Measurements from ENCODE around the gene AGO3. TPM values are rescaled to one million over a fixed set of nuclear protein-coding genes. Genes with fewer than 3 reads are reported as not detected.

AGO3 gene
- total RNA-seq, 2 donors from 2014 or later: 47.5 to 49.9 TPM

DNA sequence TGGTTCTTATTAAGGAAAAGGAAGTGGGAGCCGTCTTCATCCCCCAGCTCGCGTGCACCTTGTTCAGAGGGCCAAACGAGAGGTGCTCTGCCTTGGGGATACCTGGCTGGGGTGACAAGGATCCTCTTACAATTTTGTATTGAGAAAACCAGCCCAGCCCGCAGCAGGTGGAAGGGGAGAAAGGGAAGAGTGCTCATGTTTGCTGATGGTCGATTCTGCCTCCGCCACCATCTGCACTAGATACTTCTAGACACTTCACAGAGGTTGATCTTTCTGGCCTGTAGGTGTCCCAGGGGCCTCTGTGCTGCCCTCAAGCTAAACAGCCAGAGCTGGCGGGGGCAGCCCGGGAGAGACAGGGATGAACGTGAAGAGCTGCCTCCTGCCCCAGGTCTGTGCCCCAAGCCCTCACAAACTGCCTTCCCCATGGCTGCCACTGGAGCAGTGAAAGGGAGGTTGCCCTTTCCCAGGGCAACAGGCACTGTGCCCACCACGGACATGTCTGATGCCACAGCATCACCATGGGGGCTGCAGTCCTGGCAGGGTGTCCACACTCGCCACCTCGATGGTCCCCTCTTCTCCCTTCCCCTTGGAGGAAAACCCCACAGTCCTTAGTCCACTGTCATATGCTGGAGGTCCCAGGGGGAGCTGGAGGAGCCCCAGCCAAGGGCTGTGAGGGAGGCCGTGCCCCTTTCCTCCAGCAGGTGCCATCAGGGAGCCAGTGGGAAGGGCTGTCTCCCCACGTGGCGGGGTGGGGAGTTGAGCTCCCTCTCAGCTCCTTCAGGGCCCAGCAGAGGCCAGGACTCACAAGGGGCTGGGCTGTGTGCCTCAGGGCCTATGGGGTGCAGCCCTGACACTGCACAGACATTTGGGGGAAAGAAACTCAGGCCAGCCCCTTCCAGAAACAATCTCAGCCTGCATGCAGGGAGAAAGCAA lies 165.9 kb downstream of the AGO3 start:
- ATAC-seq (ENCODE audit: insufficient number of reproducible peaks, low FRiP score, low read depth) (no peak), DNase-seq (ENCODE audit: low spot score) (no peak)
- H3K9me3 ChIP-seq: no peaks in the 10 kb centered on the region
- H3K27ac ChIP-seq: no peak overlapping the region
- peaks cover 30% of the 10 kb centered on the region for H3K36me3 ChIP-seq
- no peaks in the 10 kb centered on the region for H3K27me3 ChIP-seq (replicated peaks; ENCODE audit: insufficient read depth)
- peaks cover 6 to 7% of the 10 kb centered on the region in 2 donors for H3K4me1 ChIP-seq (ENCODE audit: control insufficient read depth in 1 of 2, low read depth in 2 of 2)
- TF ChIP-seq, protein P1, sequence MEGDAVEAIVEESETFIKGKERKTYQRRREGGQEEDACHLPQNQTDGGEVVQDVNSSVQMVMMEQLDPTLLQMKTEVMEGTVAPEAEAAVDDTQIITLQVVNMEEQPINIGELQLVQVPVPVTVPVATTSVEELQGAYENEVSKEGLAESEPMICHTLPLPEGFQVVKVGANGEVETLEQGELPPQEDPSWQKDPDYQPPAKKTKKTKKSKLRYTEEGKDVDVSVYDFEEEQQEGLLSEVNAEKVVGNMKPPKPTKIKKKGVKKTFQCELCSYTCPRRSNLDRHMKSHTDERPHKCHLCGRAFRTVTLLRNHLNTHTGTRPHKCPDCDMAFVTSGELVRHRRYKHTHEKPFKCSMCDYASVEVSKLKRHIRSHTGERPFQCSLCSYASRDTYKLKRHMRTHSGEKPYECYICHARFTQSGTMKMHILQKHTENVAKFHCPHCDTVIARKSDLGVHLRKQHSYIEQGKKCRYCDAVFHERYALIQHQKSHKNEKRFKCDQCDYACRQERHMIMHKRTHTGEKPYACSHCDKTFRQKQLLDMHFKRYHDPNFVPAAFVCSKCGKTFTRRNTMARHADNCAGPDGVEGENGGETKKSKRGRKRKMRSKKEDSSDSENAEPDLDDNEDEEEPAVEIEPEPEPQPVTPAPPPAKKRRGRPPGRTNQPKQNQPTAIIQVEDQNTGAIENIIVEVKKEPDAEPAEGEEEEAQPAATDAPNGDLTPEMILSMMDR (IDR thresholded peaks at IDR 0.05): no peak
- no peak overlapping the region for H3K4me3 ChIP-seq

DNA sequence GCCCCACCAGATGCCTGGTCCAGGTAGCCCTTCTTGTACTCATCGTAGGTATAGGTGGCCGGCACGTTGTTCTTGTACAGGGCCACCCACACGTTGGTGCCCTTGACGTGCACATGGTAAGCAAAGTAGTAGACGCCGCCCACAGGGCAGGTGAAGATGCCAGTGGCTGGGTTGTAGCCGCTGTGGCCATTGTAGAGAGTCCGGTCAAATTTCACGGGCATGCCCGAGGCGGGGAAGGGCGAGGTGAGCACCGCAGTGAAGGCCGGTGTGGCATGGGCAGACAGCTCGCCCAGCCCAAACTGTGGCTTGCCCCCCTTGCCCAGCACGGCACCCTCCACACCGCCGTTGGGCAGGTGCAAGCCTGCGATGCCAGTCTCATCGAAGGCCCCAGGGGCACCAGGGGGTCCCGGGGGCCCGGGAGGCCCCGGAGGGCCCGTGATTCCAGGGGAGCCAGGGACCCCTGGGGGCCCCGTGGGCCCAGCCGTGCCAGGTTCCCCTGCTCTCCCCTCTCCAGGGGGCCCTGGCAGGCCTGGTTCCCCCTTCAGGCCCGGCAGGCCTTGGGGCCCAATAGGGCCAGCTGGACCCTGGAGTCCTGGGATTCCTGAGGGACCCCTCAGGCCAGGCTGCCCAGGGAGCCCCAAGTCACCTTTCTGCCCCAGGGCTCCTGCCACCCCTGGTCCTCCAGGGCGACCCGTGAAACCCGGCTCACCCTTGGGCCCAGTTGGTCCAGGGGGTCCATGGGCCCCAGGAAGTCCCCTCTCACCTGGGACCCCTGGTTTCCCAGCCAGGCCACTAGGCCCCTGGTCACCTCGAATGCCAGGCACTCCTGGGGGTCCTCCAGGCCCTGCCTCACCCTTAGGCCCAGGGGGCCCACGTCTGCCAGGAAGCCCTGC lies 167.0 kb downstream of the AGO3 start:
- Histone ChIP-seq H3K27me3 (replicated peaks; ENCODE audit: insufficient read depth) (no peaks in the 10 kb centered on the region), H3K27ac (no peak overlapping the region), H3K36me3 (peaks cover 19% of the 10 kb centered on the region), H3K4me1 (ENCODE audit: control insufficient read depth in 1 of 2, low read depth in 2 of 2) (peaks cover 6% of the 10 kb centered on the region in 2 donors), H3K4me3 (no peak overlapping the region), H3K9me3 (no peaks in the 10 kb centered on the region)
- DNase-seq (ENCODE audit: low spot score): no peak
- TF ChIP-seq, protein P1 (IDR thresholded peaks at IDR 0.05): no peak
- ATAC-seq (ENCODE audit: insufficient number of reproducible peaks, low FRiP score, low read depth): no peak

DNA sequence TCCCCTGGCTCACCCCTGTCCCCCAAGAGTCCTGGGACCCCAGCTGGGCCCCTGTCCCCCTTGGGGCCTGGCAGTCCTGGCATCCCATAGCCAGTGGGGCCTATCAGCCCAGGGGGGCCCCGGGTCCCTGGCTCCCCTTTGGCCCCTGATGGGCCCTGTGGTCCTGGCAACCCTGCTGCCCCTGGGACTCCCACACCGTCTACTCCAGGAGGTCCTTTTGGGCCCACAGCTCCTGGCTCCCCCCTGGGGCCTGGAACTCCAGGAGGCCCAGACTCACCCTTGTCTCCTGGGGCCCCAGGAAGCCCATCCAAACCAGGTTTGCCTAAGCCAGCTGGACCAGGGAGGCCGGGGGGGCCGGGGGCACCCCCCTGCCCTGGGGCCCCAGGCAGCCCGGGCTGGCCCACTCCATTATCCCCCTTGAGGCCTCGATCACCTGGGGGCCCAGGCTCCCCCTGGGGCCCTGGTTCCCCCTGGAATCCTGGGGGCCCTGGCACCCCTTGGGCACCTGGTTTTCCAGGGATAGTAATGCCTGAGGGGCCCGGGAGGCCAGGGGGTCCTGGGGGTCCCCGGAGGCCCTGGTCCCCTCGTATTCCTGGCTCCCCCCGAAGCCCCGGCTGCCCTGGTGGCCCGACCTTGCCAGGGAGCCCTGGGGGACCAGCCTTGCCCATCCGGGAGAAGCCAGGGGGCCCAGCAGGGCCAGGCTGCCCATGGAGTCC lies 167.9 kb downstream of the AGO3 start:
- Histone ChIP-seq H3K36me3 (peaks cover 11% of the 10 kb centered on the region), H3K27me3 (replicated peaks; ENCODE audit: insufficient read depth) (no peaks in the 10 kb centered on the region), H3K4me1 (ENCODE audit: control insufficient read depth in 1 of 2, low read depth in 2 of 2) (peaks cover 6% of the 10 kb centered on the region in 2 donors), H3K4me3 (no peak overlapping the region), H3K9me3 (no peaks in the 10 kb centered on the region), H3K27ac (peak overlapping the region in 1 of 2 donors; percentile 43)
- ATAC-seq (ENCODE audit: insufficient number of reproducible peaks, low FRiP score, low read depth) (no peak), DNase-seq (ENCODE audit: low spot score) (no peak)
- TF ChIP-seq, protein P1 (IDR thresholded peaks at IDR 0.05): no peak

DNA sequence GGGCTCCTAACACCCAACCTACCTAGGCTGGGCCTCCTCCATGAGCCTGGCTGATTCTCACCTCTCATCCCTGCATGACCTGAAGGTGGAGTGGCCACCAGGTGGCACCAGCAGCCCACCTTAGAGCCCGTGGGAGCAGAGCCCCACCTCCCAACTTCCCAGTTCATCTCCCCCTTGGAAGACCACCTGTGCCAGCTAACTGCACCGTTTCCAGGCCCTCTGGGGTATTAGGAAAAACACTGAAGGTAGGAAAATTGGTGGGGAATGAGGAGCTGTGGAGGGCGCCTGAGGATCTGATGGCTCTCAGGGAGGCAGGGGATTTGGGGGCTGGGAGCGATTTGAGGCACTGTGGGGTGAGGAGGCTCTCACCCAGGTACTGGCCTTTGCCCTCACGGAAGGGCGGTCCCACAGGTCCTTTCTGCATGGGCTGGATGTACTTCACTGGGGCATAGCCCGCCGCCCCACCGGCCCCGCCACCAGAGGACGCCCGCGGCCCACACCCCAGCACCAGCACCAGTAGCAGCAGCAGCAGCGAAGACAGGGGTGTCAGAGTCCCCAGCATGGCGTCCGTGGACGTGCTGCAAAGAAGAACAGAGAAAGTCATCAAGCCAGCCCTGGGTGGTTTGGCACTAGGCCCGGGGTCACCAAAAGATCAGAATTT lies 168.9 kb downstream of the AGO3 start:
- H3K27ac ChIP-seq: peak overlapping the region in 1 of 2 donors; percentile 30

More for the DNA sequence above, 168.9 kb downstream of the AGO3 start:
- H3K4me1 ChIP-seq (ENCODE audit: control insufficient read depth in 1 of 2, low read depth in 2 of 2): peaks cover 6% of the 10 kb centered on the region in 2 donors
- H3K36me3 ChIP-seq: peaks cover 1% of the 10 kb centered on the region
- no peak overlapping the region for H3K4me3 ChIP-seq
- no peaks in the 10 kb centered on the region for H3K27me3 ChIP-seq (replicated peaks; ENCODE audit: insufficient read depth)
- ATAC-seq (ENCODE audit: insufficient number of reproducible peaks, low FRiP score, low read depth): peak; percentile 46
- TF ChIP-seq, protein P1 (IDR thresholded peaks at IDR 0.05): peak; percentile 83
- DNase-seq (ENCODE audit: low spot score): peak; percentile 56
- no peaks in the 10 kb centered on the region for H3K9me3 ChIP-seq
